ENCODE measurements around the gene PRKACG. TPM values are rescaled to one million over a fixed set of nuclear protein-coding genes. Genes with fewer than 3 reads are reported as not detected.

PRKACG gene
- total and polyA plus RNA-seq, 7 experiments from 2014 or later = not detected

DNA sequence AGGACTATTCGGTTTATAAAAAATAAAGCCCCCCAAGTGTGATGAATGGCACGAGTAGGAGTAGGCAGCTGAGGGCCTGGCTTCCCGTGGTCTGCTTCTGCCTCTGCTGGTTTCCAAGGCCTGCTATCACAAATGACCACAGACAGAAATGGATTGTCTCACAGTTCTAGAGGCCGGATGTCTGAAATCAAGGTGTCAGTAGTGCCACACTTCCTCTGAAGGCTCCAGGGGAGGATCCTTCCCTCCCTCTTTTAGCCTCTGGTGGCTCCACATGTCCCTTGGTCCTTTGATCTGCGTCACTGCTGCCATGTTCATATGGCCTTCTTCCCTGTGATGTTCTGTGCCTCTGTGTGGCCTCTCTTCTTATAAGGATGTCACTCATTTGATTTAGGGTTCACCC, 15.1 kb downstream of the PRKACG start:
- POLR2A ChIA-PET = no interaction called here
- Mint-ChIP-seq H3K27me3 (peaks cover 0 to 8% (median 0%) of the 10 kb centered on the region in 5 donors), H3K4me1 (peaks cover 14 to 41% (median 30%) of the 10 kb centered on the region in 7 donors), H3K9me3 (no peaks in the 10 kb centered on the region), H3K36me3 (no peaks in the 10 kb centered on the region), H3K27ac (peak overlapping the region in 4 of 9 donors; percentile 26 to 84 (median 70)), H3K4me3 (peak overlapping the region in 1 of 10 donors; percentile 16)
- no peaks in the 10 kb centered on the region for H3K9me3 ChIP-seq (ENCODE audit: control insufficient read depth in 2 of 3, low read length in 3 of 3)
- ATAC-seq (peak; percentile 24), DNase-seq (no peak)
- H3K4me1 ChIP-seq (ENCODE audit: control insufficient read depth in 2 of 2, insufficient read depth in 2 of 2, low read length in 2 of 2) = peaks cover 0 to 15% of the 10 kb centered on the region in 2 donors
- H3K4me3 ChIP-seq (ENCODE audit: low read length) = no peak overlapping the region
- H3K36me3 ChIP-seq (ENCODE audit: control insufficient read depth in 2 of 3, insufficient read depth in 3 of 3, low read length in 3 of 3) = no peaks in the 10 kb centered on the region
- H3K27ac ChIP-seq (ENCODE audit: low read depth, low read length) = no peak overlapping the region
- CTCF ChIA-PET = interaction anchor here (0.9 to 4.6 kb wide), 13 partner anchors 10 to 415 kb away, joined by 3 to 29 read pairs (median 5); partner anchors contain the start of gene FXN
- intact Hi-C loops (cut with micrococcal nuclease) = loop anchor here (1.0 to 5.0 kb wide), 9 partner anchors 25 to 415 kb away; partner anchors contain the start of gene PIP5K1B (in 2 of the 2)
- H3K27me3 ChIP-seq (ENCODE audit: control insufficient read depth in 2 of 2, insufficient read depth in 2 of 2, low read length in 2 of 2) = no peaks in the 10 kb centered on the region

DNA sequence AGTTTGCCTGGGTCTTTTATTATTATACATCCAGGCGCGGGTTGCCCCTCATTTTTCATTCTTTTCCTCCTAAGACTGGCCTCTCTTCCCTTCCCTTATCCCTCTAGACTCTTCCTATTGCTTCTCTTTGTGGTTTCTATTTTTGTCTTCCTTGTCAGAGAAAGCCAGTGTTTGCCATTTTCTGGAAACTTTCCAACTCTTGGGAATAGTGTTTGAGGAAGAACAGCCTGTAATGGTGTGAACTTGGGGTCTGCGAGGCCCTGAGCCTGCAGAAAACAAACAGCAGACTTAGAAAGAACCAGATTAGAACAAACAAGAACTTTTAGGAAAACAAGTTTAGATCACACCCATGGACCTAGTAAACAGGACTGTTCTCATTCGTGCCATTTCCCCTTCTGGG, 15.5 kb downstream of the PRKACG start:
- Mint-ChIP-seq H3K27ac (peak overlapping the region in 7 of 9 donors; percentile 24 to 88 (median 69)), H3K4me3 (no peak overlapping the region), H3K27me3 (peaks cover 0 to 7% (median 0%) of the 10 kb centered on the region in 5 donors), H3K36me3 (no peaks in the 10 kb centered on the region), H3K9me3 (no peaks in the 10 kb centered on the region), H3K4me1 (peaks cover 14 to 41% (median 30%) of the 10 kb centered on the region in 7 donors)
- H3K27me3 ChIP-seq (ENCODE audit: control insufficient read depth in 2 of 2, insufficient read depth in 2 of 2, low read length in 2 of 2) = no peaks in the 10 kb centered on the region
- H3K4me3 ChIP-seq (ENCODE audit: low read length) = no peak overlapping the region
- no peaks in the 10 kb centered on the region for H3K9me3 ChIP-seq (ENCODE audit: control insufficient read depth in 2 of 3, low read length in 3 of 3)
- ATAC-seq (no peak), DNase-seq (no peak)
- POLR2A ChIA-PET = no interaction called here
- H3K27ac ChIP-seq (ENCODE audit: low read depth, low read length) = no peak overlapping the region
- intact Hi-C loops (cut with micrococcal nuclease) = loop anchor here (2.0 to 5.0 kb wide), 3 partner anchors 50 to 294 kb away; partner anchors contain the start of gene PIP5K1B (in 2 of the 2)
- peaks cover 0 to 15% of the 10 kb centered on the region in 2 donors for H3K4me1 ChIP-seq (ENCODE audit: control insufficient read depth in 2 of 2, insufficient read depth in 2 of 2, low read length in 2 of 2)
- no peaks in the 10 kb centered on the region for H3K36me3 ChIP-seq (ENCODE audit: control insufficient read depth in 2 of 3, insufficient read depth in 3 of 3, low read length in 3 of 3)
- CTCF ChIA-PET = interaction anchor here (0.7 to 4.6 kb wide), 6 partner anchors 10 to 415 kb away, joined by 3 to 29 read pairs (median 4); no protein-coding TSS in a partner anchor

DNA sequence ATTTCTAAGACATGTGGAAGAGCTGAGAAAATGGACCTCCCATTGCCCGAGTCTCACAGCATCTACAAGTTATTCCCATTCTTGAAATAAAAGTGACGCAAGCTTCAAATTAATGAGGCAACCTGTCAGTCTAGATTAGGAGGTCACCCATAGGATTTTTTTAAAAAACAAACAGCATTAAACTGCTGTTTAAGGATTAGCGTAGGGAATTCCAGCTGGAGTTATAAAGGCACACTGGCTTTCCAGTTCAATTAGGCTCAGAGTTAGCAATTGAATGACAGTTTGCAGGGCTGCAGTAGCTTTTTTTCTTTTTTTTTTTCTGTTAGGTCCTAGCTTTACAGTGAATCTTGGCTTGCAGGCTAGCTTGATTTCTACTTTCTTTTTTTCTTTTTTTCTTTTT, 16.2 kb downstream of the PRKACG start:
- H3K9me3 Mint-ChIP-seq = no peaks in the 10 kb centered on the region
- intact Hi-C loops (cut with micrococcal nuclease) = loop anchor here (2.0 to 5.0 kb wide), 3 partner anchors 49 to 293 kb away; partner anchors contain the start of gene PIP5K1B (in 2 of the 2)
- no peaks in the 10 kb centered on the region for H3K27me3 ChIP-seq (ENCODE audit: control insufficient read depth in 2 of 2, insufficient read depth in 2 of 2, low read length in 2 of 2)
- no peak overlapping the region for H3K27ac ChIP-seq (ENCODE audit: low read depth, low read length)
- peaks cover 14 to 41% (median 30%) of the 10 kb centered on the region in 7 donors for H3K4me1 Mint-ChIP-seq
- peaks cover 0 to 3% (median 0%) of the 10 kb centered on the region in 5 donors for H3K36me3 Mint-ChIP-seq
- no peaks in the 10 kb centered on the region for H3K9me3 ChIP-seq (ENCODE audit: control insufficient read depth in 2 of 3, low read length in 3 of 3)
- no peak overlapping the region for H3K4me3 ChIP-seq (ENCODE audit: low read length)
- ChIA-PET CTCF (interaction anchor here (0.6 to 4.6 kb wide), 8 partner anchors 11 to 414 kb away, joined by 3 to 29 read pairs (median 4); no protein-coding TSS in a partner anchor), POLR2A (interaction anchor here (1.3 kb wide), 1 partner anchor 22 kb away, joined by 3 read pairs; no protein-coding TSS in a partner anchor)
- ATAC-seq (no peak), DNase-seq (no peak)
- peak overlapping the region in 4 of 9 donors; percentile 36 to 88 (median 78) for H3K27ac Mint-ChIP-seq
- peaks cover 0 to 2% (median 0%) of the 10 kb centered on the region in 5 donors for H3K27me3 Mint-ChIP-seq
- H3K4me1 ChIP-seq (ENCODE audit: control insufficient read depth in 2 of 2, insufficient read depth in 2 of 2, low read length in 2 of 2) = peaks cover 0 to 15% of the 10 kb centered on the region in 2 donors
- H3K36me3 ChIP-seq (ENCODE audit: control insufficient read depth in 2 of 3, insufficient read depth in 3 of 3, low read length in 3 of 3) = no peaks in the 10 kb centered on the region
- H3K4me3 Mint-ChIP-seq = peak overlapping the region in 1 of 10 donors; percentile 78

DNA sequence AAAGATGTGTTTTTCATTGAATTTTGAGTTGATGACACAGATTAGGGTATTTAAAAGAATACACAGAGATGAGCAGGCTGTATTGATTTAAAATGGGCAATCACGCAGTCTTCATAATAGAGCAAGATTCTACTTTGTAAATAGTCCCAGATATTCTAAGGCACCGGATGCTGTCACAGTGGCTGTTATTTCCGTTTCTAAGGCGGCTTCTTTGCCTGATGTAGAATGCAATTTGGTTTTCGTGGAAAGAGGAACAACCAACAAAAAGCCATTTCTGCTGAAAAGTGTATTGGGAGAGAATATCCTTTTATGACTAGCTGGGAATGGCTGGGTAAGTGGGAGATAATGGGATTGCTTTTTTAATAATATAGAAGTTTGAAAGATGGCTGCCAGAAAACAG, 17.5 kb downstream of the PRKACG start:
- H3K9me3 ChIP-seq (ENCODE audit: control insufficient read depth in 2 of 3, low read length in 3 of 3) = no peaks in the 10 kb centered on the region
- ATAC-seq (no peak), DNase-seq (peak in 5 of 9 donors; percentile 17 to 28 (median 21))
- H3K27ac ChIP-seq (ENCODE audit: low read depth, low read length) = peak overlapping the region; percentile 43
- H3K4me3 ChIP-seq (ENCODE audit: low read length) = peak overlapping the region; percentile 2
- H3K36me3 Mint-ChIP-seq = peaks cover 0 to 3% (median 0%) of the 10 kb centered on the region in 5 donors
- H3K4me3 Mint-ChIP-seq = peak overlapping the region; percentile 26 to 86 (median 70)
- H3K4me1 ChIP-seq (ENCODE audit: control insufficient read depth in 2 of 2, insufficient read depth in 2 of 2, low read length in 2 of 2) = peaks cover 0 to 15% of the 10 kb centered on the region in 2 donors
- H3K27me3 ChIP-seq (ENCODE audit: control insufficient read depth in 2 of 2, insufficient read depth in 2 of 2, low read length in 2 of 2) = no peaks in the 10 kb centered on the region
- H3K4me1 Mint-ChIP-seq = peaks cover 14 to 41% (median 30%) of the 10 kb centered on the region in 7 donors
- peaks cover 0 to 2% (median 0%) of the 10 kb centered on the region in 5 donors for H3K27me3 Mint-ChIP-seq
- no peaks in the 10 kb centered on the region for H3K36me3 ChIP-seq (ENCODE audit: control insufficient read depth in 2 of 3, insufficient read depth in 3 of 3, low read length in 3 of 3)
- ChIA-PET POLR2A (interaction anchor here (0.6 to 1.6 kb wide), 4 partner anchors 28 to 217 kb away, joined by 3 to 7 read pairs (median 4); a partner anchor contains a TSS), CTCF (interaction anchor here (1.3 to 4.6 kb wide), 5 partner anchors 15 to 413 kb away, joined by 5 to 29 read pairs (median 5); no protein-coding TSS in a partner anchor)
- H3K9me3 Mint-ChIP-seq = no peaks in the 10 kb centered on the region
- peak overlapping the region; percentile 70 to 94 (median 82) for H3K27ac Mint-ChIP-seq
- intact Hi-C loops (cut with micrococcal nuclease) = loop anchor here (5.0 kb wide), 1 partner anchor 99 kb away; no protein-coding TSS in a partner anchor

DNA sequence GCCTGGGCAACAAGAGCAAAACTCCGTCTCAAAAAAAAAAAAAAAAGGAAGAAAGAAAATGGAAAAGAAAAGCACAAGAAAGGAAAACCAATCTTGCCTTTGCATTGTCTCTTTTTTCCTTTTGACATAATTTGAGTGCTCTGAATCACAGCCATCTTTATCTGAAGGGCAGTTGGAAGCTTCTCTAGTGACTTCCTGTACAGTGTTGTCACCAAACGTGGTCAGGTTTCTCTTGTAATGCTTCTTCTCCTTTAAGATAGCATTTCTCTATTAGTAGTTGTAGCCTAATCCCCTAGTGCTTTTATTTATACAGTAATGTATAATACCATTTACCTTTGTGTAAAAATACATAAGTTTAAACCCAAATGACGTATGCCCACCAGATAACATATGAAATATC, 18.1 kb downstream of the PRKACG start:
- Histone ChIP-seq H3K4me1 (ENCODE audit: control insufficient read depth in 2 of 2, insufficient read depth in 2 of 2, low read length in 2 of 2) (peaks cover 0 to 15% of the 10 kb centered on the region in 2 donors), H3K4me3 (ENCODE audit: low read length) (peak overlapping the region; percentile 2), H3K36me3 (ENCODE audit: control insufficient read depth in 2 of 3, insufficient read depth in 3 of 3, low read length in 3 of 3) (no peaks in the 10 kb centered on the region), H3K27me3 (ENCODE audit: control insufficient read depth in 2 of 2, insufficient read depth in 2 of 2, low read length in 2 of 2) (no peaks in the 10 kb centered on the region), H3K9me3 (ENCODE audit: control insufficient read depth in 2 of 3, low read length in 3 of 3) (no peaks in the 10 kb centered on the region), H3K27ac (ENCODE audit: low read depth, low read length) (no peak overlapping the region)
- Mint-ChIP-seq H3K27ac (peak overlapping the region in 8 of 9 donors; percentile 45 to 94 (median 80)), H3K9me3 (no peaks in the 10 kb centered on the region), H3K4me1 (peaks cover 14 to 41% (median 30%) of the 10 kb centered on the region in 7 donors), H3K27me3 (no peaks in the 10 kb centered on the region), H3K4me3 (peak overlapping the region in 5 of 10 donors; percentile 40 to 86 (median 73)), H3K36me3 (peaks cover 0 to 3% (median 0%) of the 10 kb centered on the region in 5 donors)
- intact Hi-C loops (cut with micrococcal nuclease) = loop anchor here (5.0 kb wide), 1 partner anchor 98 kb away; no protein-coding TSS in a partner anchor
- DNase-seq (no peak), ATAC-seq (no peak)
- ChIA-PET POLR2A (interaction anchor here (1.6 kb wide), 1 partner anchor 216 kb away, joined by 7 read pairs; a partner anchor contains a TSS), CTCF (interaction anchor here (1.4 to 4.6 kb wide), 3 partner anchors 14 to 46 kb away, joined by 5 to 29 read pairs (median 5); no protein-coding TSS in a partner anchor)

DNA sequence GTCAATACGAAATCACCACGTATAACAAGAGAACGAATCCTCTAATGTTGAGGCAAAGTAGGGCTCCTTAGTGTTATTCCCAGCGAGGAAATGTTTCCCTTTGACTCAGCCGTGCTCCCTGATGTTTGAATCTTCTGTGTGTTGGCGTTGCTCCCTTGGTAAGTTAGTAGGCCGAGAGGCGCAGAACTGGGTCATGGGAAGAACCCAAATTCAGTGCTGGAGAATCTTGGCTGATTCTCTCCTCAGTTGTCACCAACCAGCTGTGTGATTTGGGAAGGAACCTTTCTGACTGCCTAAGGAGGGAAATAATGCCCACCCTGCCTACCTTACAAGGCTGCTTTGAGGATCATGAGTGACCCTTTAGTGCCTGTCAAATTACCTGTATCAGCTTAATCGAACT, 22.5 kb downstream of the PRKACG start:
- CTCF ChIA-PET = no interaction called here
- Histone ChIP-seq H3K27me3 (ENCODE audit: control insufficient read depth in 2 of 2, insufficient read depth in 2 of 2, low read length in 2 of 2) (no peaks in the 10 kb centered on the region), H3K27ac (ENCODE audit: low read depth, low read length) (no peak overlapping the region), H3K4me1 (ENCODE audit: control insufficient read depth in 2 of 2, insufficient read depth in 2 of 2, low read length in 2 of 2) (peaks cover 0 to 6% of the 10 kb centered on the region in 2 donors), H3K4me3 (ENCODE audit: low read length) (no peak overlapping the region), H3K9me3 (ENCODE audit: control insufficient read depth in 2 of 3, low read length in 3 of 3) (no peaks in the 10 kb centered on the region), H3K36me3 (ENCODE audit: control insufficient read depth in 2 of 3, insufficient read depth in 3 of 3, low read length in 3 of 3) (no peaks in the 10 kb centered on the region)
- Mint-ChIP-seq H3K27ac (no peak overlapping the region), H3K4me1 (peaks cover 0 to 10% (median 9%) of the 10 kb centered on the region in 7 donors), H3K4me3 (no peak overlapping the region), H3K9me3 (no peaks in the 10 kb centered on the region), H3K27me3 (no peaks in the 10 kb centered on the region), H3K36me3 (peaks cover 0 to 3% (median 0%) of the 10 kb centered on the region in 5 donors)
- intact Hi-C loops (cut with micrococcal nuclease) = no loop called here
- POLR2A ChIA-PET = no interaction called here
- ATAC-seq (no peak), DNase-seq (no peak)

All from naive thymus-derived CD4-positive, alpha-beta T cell (primary cell).